Nephron progenitor cell (in vitro differentiated cells): ENCODE results near the gene GABARAPL2.

Experiments
- DNase-seq: peaks from one replicate; pipeline ENCODE4 v3.0.0; 2021
- H3K27ac Mint-ChIP-seq: 2 replicates; pipeline ENCODE4 v1.8.0; 2021; ENCODE audit warnings: mild to moderate bottlenecking, moderate library complexity, mixed read lengths
- H3K27me3 Mint-ChIP-seq: 2 replicates; pipeline ENCODE4 v1.8.0; 2021; ENCODE audit warnings: mild to moderate bottlenecking, low read depth, mixed read lengths; ENCODE audit not compliant: poor library complexity
- H3K36me3 Mint-ChIP-seq: 2 replicates; pipeline ENCODE4 v1.8.0; 2021; ENCODE audit warnings: low read depth, mixed read lengths
- H3K4me1 Mint-ChIP-seq: 2 replicates; pipeline ENCODE4 v1.8.0; 2021; ENCODE audit warnings: mixed read lengths
- H3K4me3 Mint-ChIP-seq: 2 replicates; pipeline ENCODE4 v1.8.0; 2021; ENCODE audit warnings: mild to moderate bottlenecking, moderate library complexity, mixed read lengths
- H3K9me3 Mint-ChIP-seq: 2 replicates; pipeline ENCODE4 v1.8.0; 2021; ENCODE audit warnings: mild to moderate bottlenecking, moderate library complexity, mixed read lengths
- CTCF ChIP-seq: fragments of 200-600 bp; sonication (generic); IDR thresholded peaks from 2 replicates; pipeline ENCODE4 v1.5.0; 2021; ENCODE audit warnings: antibody characterized with exemption

Gene GABARAPL2

GRCh38 chr16:75578725-75579124, 12.5 kb downstream of the GABARAPL2 start:
- no peak for TF ChIP-seq CTCF
- Mint-ChIP-seq H3K4me1 (no peaks in the 10 kb centered on the region), H3K36me3 (peaks cover 59% of the 10 kb centered on the region), H3K27me3 (no peaks in the 10 kb centered on the region), H3K27ac (no peak overlapping the region), H3K4me3 (no peak overlapping the region), H3K9me3 (no peaks in the 10 kb centered on the region)
- DNase-seq = no peak

GRCh38 chr16:75579281-75579834, 13.2 kb downstream of the GABARAPL2 start:
- H3K4me3 Mint-ChIP-seq = no peak overlapping the region
- TF ChIP-seq CTCF = no peak
- no peaks in the 10 kb centered on the region for H3K27me3 Mint-ChIP-seq
- H3K36me3 Mint-ChIP-seq = peaks cover 53% of the 10 kb centered on the region
- H3K4me1 Mint-ChIP-seq = no peaks in the 10 kb centered on the region
- DNase-seq = no peak
- H3K27ac Mint-ChIP-seq = peak overlapping the region; percentile 45
- no peaks in the 10 kb centered on the region for H3K9me3 Mint-ChIP-seq

GRCh38 chr16:75584108-75584507, 17.9 kb downstream of the GABARAPL2 start:
- Mint-ChIP-seq H3K4me3 (no peak overlapping the region), H3K27ac (peak overlapping the region; percentile 15), H3K27me3 (peaks cover 3% of the 10 kb centered on the region), H3K4me1 (peaks cover 6% of the 10 kb centered on the region), H3K36me3 (peaks cover 17% of the 10 kb centered on the region), H3K9me3 (no peaks in the 10 kb centered on the region)
- TF ChIP-seq CTCF = no peak
- DNase-seq = no peak

- H3K27ac Mint-ChIP-seq = peak overlapping the region; percentile 92
- H3K27me3 Mint-ChIP-seq = peaks cover 3% of the 10 kb centered on the region
- peaks cover 14% of the 10 kb centered on the region for H3K36me3 Mint-ChIP-seq
- no peaks in the 10 kb centered on the region for H3K9me3 Mint-ChIP-seq
- H3K4me1 Mint-ChIP-seq = peaks cover 30% of the 10 kb centered on the region
- DNase-seq = no peak
- TF ChIP-seq CTCF = no peak
- H3K4me3 Mint-ChIP-seq = no peak overlapping the region
Observed at GRCh38 chr16:75588716-75589115, 22.5 kb downstream of the GABARAPL2 start.

GRCh38 chr16:75589306-75589705, 23.1 kb downstream of the GABARAPL2 start:
- no peaks in the 10 kb centered on the region for H3K9me3 Mint-ChIP-seq
- DNase-seq = no peak
- H3K27me3 Mint-ChIP-seq = peaks cover 3% of the 10 kb centered on the region
- peaks cover 34% of the 10 kb centered on the region for H3K4me1 Mint-ChIP-seq
- no peak for TF ChIP-seq CTCF
- H3K4me3 Mint-ChIP-seq = no peak overlapping the region
- H3K36me3 Mint-ChIP-seq = peaks cover 20% of the 10 kb centered on the region
- peak overlapping the region; percentile 92 for H3K27ac Mint-ChIP-seq
